ENCODE data around the gene TRPC4AP.

Gene TRPC4AP

DNA sequence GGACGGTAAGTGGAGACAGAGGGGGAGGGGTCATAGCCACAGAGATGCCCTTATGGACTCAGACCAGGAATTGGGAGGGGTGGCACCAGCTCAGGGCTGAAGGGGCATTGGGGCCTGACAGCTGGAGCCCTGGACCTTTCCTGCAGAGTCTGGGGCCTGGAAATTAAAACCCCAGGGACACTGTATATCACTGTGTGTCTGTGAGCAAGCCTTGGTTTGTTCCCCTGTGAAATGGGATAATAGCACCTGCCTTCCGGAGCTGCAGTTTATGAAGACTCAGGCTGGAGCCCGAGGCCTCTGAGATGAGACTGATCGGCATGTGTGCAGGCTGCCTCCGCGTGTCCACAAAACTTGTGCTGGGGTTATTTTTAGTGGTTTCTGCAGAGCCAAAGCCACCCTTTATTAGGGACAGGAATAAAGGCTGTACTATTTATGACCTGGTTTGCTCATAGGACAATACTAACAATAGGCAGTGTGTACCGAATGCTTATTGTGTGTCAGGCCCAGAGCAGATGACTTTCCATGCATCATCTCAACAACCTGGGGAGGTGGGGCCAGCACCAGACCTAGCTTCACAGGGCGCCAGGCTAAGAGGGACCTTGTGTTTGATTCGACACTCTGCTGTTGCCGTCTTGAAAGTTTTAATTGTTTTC is 114.4 kb downstream of the TRPC4AP start:
- Histone ChIP-seq H3K4me2 (ENCODE audit: low read depth, low read length, poor library complexity, severe bottlenecking) (no peak overlapping the region), H3F3A (ENCODE audit: low read depth) (no peaks in the 10 kb centered on the region), H3K9me2 (replicated peaks; ENCODE audit: low read depth, low read length) (no peaks in the 10 kb centered on the region)

DNA sequence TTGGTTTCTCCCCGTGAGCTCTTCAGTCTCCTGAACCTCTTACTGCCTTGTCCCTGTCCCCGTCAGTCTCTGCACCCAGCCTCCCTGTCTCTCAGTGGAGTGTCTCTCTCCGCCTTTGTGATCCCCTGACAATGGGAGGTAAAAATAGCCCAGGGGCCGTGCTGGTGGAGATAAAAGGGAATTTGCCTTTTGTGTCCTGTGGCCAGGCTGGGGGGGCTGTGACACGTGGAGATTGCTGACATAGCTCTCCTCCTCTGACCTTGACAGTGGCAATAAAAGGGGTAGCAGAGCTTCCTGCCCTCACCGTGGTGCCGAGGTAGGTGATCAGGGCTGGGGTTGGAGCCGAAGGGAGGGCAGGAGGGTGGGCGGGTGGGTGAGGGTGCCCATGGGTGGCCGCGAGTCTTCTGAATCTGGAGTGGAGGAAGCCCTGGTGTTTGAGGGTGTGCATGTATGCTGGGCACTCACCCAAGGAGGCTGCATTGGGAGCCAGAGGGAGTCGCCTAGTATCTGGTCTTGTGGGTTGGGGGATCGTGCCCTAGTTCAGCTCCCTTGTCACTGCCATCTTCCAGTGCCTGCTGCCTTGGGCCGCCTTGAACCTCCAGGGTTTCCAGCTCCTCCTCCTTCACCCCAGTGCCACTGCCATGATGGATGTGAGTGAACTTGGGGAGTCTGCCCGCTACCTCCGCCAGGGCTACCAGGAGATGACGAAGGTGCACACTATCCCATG is 115.1 kb downstream of the TRPC4AP start:
- no peak overlapping the region for H3K4me3 ChIP-seq (ENCODE audit: low read length, poor library complexity, severe bottlenecking)
- TF ChIP-seq EZH2phosphoT487 (IDR thresholded peaks at IDR 0.05; ENCODE audit: borderline replicate concordance): no peak
- TF ChIP-seq, protein P1, sequence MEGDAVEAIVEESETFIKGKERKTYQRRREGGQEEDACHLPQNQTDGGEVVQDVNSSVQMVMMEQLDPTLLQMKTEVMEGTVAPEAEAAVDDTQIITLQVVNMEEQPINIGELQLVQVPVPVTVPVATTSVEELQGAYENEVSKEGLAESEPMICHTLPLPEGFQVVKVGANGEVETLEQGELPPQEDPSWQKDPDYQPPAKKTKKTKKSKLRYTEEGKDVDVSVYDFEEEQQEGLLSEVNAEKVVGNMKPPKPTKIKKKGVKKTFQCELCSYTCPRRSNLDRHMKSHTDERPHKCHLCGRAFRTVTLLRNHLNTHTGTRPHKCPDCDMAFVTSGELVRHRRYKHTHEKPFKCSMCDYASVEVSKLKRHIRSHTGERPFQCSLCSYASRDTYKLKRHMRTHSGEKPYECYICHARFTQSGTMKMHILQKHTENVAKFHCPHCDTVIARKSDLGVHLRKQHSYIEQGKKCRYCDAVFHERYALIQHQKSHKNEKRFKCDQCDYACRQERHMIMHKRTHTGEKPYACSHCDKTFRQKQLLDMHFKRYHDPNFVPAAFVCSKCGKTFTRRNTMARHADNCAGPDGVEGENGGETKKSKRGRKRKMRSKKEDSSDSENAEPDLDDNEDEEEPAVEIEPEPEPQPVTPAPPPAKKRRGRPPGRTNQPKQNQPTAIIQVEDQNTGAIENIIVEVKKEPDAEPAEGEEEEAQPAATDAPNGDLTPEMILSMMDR (conservative IDR thresholded peaks at IDR 0.05; ENCODE audit: low read length): no peak
- no peaks in the 10 kb centered on the region for H3K36me3 ChIP-seq (ENCODE audit: insufficient read depth, low read length)
- H2AFZ ChIP-seq (ENCODE audit: low read length): no peak overlapping the region
- H3K27me3 ChIP-seq (ENCODE audit: insufficient read depth, low read length, poor library complexity, severe bottlenecking): no peaks in the 10 kb centered on the region
- H3F3A ChIP-seq (ENCODE audit: low read depth): no peaks in the 10 kb centered on the region
- H3K9me3 ChIP-seq (ENCODE audit: insufficient read depth, low read depth, low read length): no peaks in the 10 kb centered on the region
- no peaks in the 10 kb centered on the region for H3K4me1 ChIP-seq (ENCODE audit: insufficient read depth, low read length, poor library complexity, severe bottlenecking)
- H4K20me1 ChIP-seq (ENCODE audit: insufficient read depth, low read length, poor library complexity, severe bottlenecking): no peaks in the 10 kb centered on the region
- H3K9ac ChIP-seq (ENCODE audit: low read depth, low read length, poor library complexity, severe bottlenecking): no peak overlapping the region
- H3K79me2 ChIP-seq (ENCODE audit: insufficient read depth, low read length): no peaks in the 10 kb centered on the region
- no peak overlapping the region for H3K4me2 ChIP-seq (ENCODE audit: low read depth, low read length, poor library complexity, severe bottlenecking)
- no peaks in the 10 kb centered on the region for H3K9me2 ChIP-seq (replicated peaks; ENCODE audit: low read depth, low read length)

More for the DNA sequence above, 114.4 kb downstream of the TRPC4AP start:
- Histone ChIP-seq H3K9me3 (ENCODE audit: insufficient read depth, low read depth, low read length) (no peaks in the 10 kb centered on the region), H3K79me2 (ENCODE audit: insufficient read depth, low read length) (no peaks in the 10 kb centered on the region), H3K9ac (ENCODE audit: low read depth, low read length, poor library complexity, severe bottlenecking) (no peak overlapping the region), H3K36me3 (ENCODE audit: insufficient read depth, low read length) (no peaks in the 10 kb centered on the region), H3K4me3 (ENCODE audit: low read length, poor library complexity, severe bottlenecking) (no peak overlapping the region), H3K4me1 (ENCODE audit: insufficient read depth, low read length, poor library complexity, severe bottlenecking) (no peaks in the 10 kb centered on the region), H4K20me1 (ENCODE audit: insufficient read depth, low read length, poor library complexity, severe bottlenecking) (no peaks in the 10 kb centered on the region), H2AFZ (ENCODE audit: low read length) (no peak overlapping the region), H3K27me3 (ENCODE audit: insufficient read depth, low read length, poor library complexity, severe bottlenecking) (no peaks in the 10 kb centered on the region)
- TF ChIP-seq EZH2phosphoT487 (IDR thresholded peaks at IDR 0.05; ENCODE audit: borderline replicate concordance): no peak
- TF ChIP-seq, protein P1 (conservative IDR thresholded peaks at IDR 0.05; ENCODE audit: low read length): no peak

DNA sequence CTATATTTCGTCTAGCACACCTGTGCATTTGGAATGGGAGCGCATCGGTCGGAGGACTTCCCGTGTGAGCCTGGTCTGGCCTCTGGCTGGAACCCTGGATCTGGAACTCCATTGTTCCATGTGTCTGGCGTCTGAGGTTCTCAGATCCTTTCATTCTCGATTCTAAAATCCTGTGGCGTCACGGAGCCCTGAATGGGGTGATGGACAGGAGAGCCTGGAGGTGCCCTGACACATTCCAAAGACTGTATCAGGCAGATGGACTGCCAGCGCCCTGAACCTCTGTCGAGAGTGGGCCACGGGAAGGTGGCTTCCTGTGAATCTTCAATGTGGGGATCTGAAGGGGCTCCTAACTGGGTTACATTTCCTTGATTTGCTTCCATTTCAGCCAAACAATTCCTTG is 116.3 kb downstream of the TRPC4AP start:
- TF ChIP-seq, protein P1 (conservative IDR thresholded peaks at IDR 0.05; ENCODE audit: low read length): no peak
- TF ChIP-seq EZH2phosphoT487 (IDR thresholded peaks at IDR 0.05; ENCODE audit: borderline replicate concordance): no peak
- no peaks in the 10 kb centered on the region for H3K9me3 ChIP-seq (ENCODE audit: insufficient read depth, low read depth, low read length)
- H3K79me2 ChIP-seq (ENCODE audit: insufficient read depth, low read length): no peaks in the 10 kb centered on the region
- no peaks in the 10 kb centered on the region for H3K27me3 ChIP-seq (ENCODE audit: insufficient read depth, low read length, poor library complexity, severe bottlenecking)
- H3K4me3 ChIP-seq (ENCODE audit: low read length, poor library complexity, severe bottlenecking): no peak overlapping the region
- no peaks in the 10 kb centered on the region for H4K20me1 ChIP-seq (ENCODE audit: insufficient read depth, low read length, poor library complexity, severe bottlenecking)
- no peaks in the 10 kb centered on the region for H3K4me1 ChIP-seq (ENCODE audit: insufficient read depth, low read length, poor library complexity, severe bottlenecking)
- no peaks in the 10 kb centered on the region for H3K9me2 ChIP-seq (replicated peaks; ENCODE audit: low read depth, low read length)
- H3K9ac ChIP-seq (ENCODE audit: low read depth, low read length, poor library complexity, severe bottlenecking): no peak overlapping the region
- H2AFZ ChIP-seq (ENCODE audit: low read length): no peak overlapping the region
- no peak overlapping the region for H3K4me2 ChIP-seq (ENCODE audit: low read depth, low read length, poor library complexity, severe bottlenecking)
- H3K36me3 ChIP-seq (ENCODE audit: insufficient read depth, low read length): no peaks in the 10 kb centered on the region
- no peaks in the 10 kb centered on the region for H3F3A ChIP-seq (ENCODE audit: low read depth)

All from Loucy (cell line).